ENCODE data around the gene BTBD17. TPM values are rescaled to one million over a fixed set of nuclear protein-coding genes. Genes with fewer than 3 reads are reported as not detected.

Gene BTBD17
- total and polyA plus RNA-seq, 2 experiments from 2014 or later, result 1.9 to 5.0 TPM

GRCh38 chr17:74343526-74344284 is 18.0 kb downstream of the BTBD17 start (continued):
- TF ChIP-seq REST (IDR thresholded peaks at IDR 0.05; ENCODE audit: unreplicated experiment), result no peak

DNA sequence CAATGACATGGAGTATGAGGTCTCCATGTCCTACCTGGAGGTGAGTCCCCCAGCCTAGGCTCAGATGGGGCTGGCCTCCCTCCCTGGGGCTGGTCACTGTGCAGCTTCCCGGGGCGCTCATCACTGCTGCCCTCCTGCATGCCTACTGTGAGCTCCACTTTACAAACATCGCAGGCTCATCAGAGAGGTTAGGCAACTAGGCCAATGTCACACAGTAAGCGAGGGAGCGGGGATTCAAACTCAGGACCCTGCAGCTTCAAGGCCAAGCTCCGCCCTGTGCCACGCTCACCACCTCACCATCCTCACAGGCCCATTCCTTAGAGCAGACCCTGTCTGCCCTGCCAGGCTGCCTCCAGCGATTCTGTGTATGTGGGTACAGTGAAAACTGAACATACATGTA is 18.5 kb downstream of the BTBD17 start:
- peaks cover 7% of the 10 kb centered on the region; the same call in 2 of the 3 replicates for H3K4me1 Mint-ChIP-seq
- no peaks in the 10 kb centered on the region for H3K36me3 Mint-ChIP-seq (ENCODE audit: low read depth)
- TF ChIP-seq EZH2phosphoT487 (IDR thresholded peaks at IDR 0.05; ENCODE audit: unreplicated experiment), result no peak
- TF ChIP-seq JUNB (IDR thresholded peaks at IDR 0.05; ENCODE audit: unreplicated experiment), result no peak
- no peak for TF ChIP-seq ZNF462 (CRISPR knock-in tag; IDR thresholded peaks at IDR 0.05)
- no peak overlapping the region for H3K27ac Mint-ChIP-seq
- Histone ChIP-seq H3K9me2 (ENCODE audit: insufficient read depth) (no peaks in the 10 kb centered on the region), H3K4me1 (ENCODE audit: insufficient read depth) (no peaks in the 10 kb centered on the region), H3K79me2 (replicated peaks; ENCODE audit: insufficient read depth) (no peaks in the 10 kb centered on the region), H4K20me1 (replicated peaks; ENCODE audit: insufficient read depth) (no peaks in the 10 kb centered on the region), H3K4me3 (no peak overlapping the region), H3K27ac (ENCODE audit: low read depth) (no peak overlapping the region), H3F3A (replicated peaks; ENCODE audit: low read depth) (no peaks in the 10 kb centered on the region), H3K27me3 (ENCODE audit: insufficient read depth) (no peaks in the 10 kb centered on the region), H2AFZ (no peak overlapping the region), H3K4me2 (no peak overlapping the region), H3K36me3 (ENCODE audit: insufficient read depth) (no peaks in the 10 kb centered on the region)
- H3K4me3 Mint-ChIP-seq, result no peak overlapping the region
- DNase-seq (ENCODE audit: low spot score) (no peak), ATAC-seq (no peak)
- no peaks in the 10 kb centered on the region for H3K9me3 Mint-ChIP-seq
- peaks cover 4% of the 10 kb centered on the region for H3K27me3 Mint-ChIP-seq (ENCODE audit: insufficient read depth, low read depth, poor library complexity)

Measured in GM23338 (cell line).